Stomach (tissue), 4 donors: ENCODE measurements around the gene U2SURP.

Experiments
- POLR2A ChIP-seq, 4 donors: fragments of 450-650 bp; IDR thresholded peaks; one replicate each; pipeline ENCODE4 v1.6.1; 2016; ENCODE audit warnings: antibody characterized with exemption in 4 of 4, control low read depth in 2 of 4, mild to moderate bottlenecking in 1 of 4, moderate library complexity in 1 of 4
- POLR2AphosphoS5 ChIP-seq, 3 donors: sonication (generic); formaldehyde crosslinking; IDR thresholded peaks; one replicate each; pipeline ENCODE4 v1.6.1; 2016; ENCODE audit warnings: antibody characterized with exemption in 3 of 3
- TF ChIP-seq, protein P1 (sequence below), 7 experiments: fragments of 450-650 bp in 4 of 7; fragments of 200-600 bp in 3 of 7; sonication (generic) in 3 of 7; IDR thresholded peaks; one replicate each; pipeline ENCODE4 v1.5.1; 2016 to 2019; ENCODE audit warnings: antibody characterized with exemption in 7 of 7, control low read depth in 2 of 7, mild to moderate bottlenecking in 1 of 7

DNA sequence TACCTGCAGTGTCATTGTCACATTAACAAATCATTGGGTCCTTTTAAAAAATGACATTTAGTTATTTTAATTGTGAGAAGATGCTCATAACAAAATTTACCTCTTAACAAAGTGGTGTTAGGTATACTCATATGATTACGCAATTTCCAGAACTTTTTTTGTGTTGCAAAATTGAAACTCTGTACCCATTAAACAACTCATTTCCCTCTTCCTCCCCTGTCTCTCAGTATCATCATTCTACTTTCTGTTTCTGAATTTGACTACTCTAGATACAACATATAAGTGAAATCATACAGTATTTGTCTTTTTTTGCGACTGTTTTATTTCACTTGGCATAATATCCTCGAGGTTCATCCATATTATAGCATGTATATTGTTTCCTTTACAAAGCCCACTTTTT lies 59.5 kb downstream of the U2SURP start:
- TF ChIP-seq POLR2A (IDR thresholded peaks at IDR 0.05) (no peak), POLR2AphosphoS5 (IDR thresholded peaks at IDR 0.05) (no peak)
- TF ChIP-seq, protein P1, sequence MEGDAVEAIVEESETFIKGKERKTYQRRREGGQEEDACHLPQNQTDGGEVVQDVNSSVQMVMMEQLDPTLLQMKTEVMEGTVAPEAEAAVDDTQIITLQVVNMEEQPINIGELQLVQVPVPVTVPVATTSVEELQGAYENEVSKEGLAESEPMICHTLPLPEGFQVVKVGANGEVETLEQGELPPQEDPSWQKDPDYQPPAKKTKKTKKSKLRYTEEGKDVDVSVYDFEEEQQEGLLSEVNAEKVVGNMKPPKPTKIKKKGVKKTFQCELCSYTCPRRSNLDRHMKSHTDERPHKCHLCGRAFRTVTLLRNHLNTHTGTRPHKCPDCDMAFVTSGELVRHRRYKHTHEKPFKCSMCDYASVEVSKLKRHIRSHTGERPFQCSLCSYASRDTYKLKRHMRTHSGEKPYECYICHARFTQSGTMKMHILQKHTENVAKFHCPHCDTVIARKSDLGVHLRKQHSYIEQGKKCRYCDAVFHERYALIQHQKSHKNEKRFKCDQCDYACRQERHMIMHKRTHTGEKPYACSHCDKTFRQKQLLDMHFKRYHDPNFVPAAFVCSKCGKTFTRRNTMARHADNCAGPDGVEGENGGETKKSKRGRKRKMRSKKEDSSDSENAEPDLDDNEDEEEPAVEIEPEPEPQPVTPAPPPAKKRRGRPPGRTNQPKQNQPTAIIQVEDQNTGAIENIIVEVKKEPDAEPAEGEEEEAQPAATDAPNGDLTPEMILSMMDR (IDR thresholded peaks at IDR 0.05), result no peak
